ENCODE measurements around the gene CDKN2B-AS1. TPM values are rescaled to one million over a fixed set of nuclear protein-coding genes. Genes with fewer than 3 reads are reported as not detected.

CDKN2B-AS1 gene
- total and polyA plus RNA-seq, 2 donors (not counting 1 experiment from before 2014, with no cell fraction given) = 1.3 to 2.5 TPM

DNA sequence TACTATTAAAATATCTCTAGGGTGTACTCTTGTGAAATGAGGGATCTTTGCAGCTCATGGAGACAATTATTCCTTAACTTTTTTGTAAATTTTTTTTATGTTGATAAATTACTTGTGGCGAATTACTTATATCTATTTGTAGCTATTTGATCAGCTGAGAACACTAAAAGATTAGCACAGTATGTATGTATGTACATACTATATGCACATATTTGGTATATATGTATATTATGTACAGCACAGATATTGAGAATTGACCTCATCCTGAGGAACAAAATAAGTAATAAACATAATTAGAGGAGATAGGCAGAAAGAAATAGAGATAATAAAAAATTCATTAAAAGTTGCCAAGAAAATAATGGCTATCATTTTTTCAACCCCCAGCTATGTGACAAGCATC, 12.2 kb upstream of the CDKN2B-AS1 start:
- ChIA-PET CTCF (interaction anchor here (1.5 to 4.0 kb wide), 4 partner anchors 11 to 169 kb away, joined by 4 to 18 read pairs (median 6); partner anchors contain the start of genes CDKN2A, CDKN2B and CDKN2B-AS1), POLR2A (no interaction called here)
- no peak overlapping the region for H3K4me3 ChIP-seq (ENCODE audit: control extremely low read depth in 1 of 5, extremely low read depth in 1 of 5, insufficient read depth in 1 of 5, low read depth in 2 of 5, low read length in 4 of 5)
- peaks cover 4% of the 10 kb centered on the region for H3K4me1 Mint-ChIP-seq
- H3K4me2 ChIP-seq (replicated peaks; ENCODE audit: low read depth, low read length, poor library complexity, severe bottlenecking) = no peak overlapping the region
- no peak overlapping the region for H2AFZ ChIP-seq (ENCODE audit: insufficient read depth, low read depth, low read length, poor library complexity, severe bottlenecking)
- peaks cover 48% of the 10 kb centered on the region for H3K27me3 Mint-ChIP-seq
- TF ChIP-seq EZH2 (IDR thresholded peaks at IDR 0.05; ENCODE audit: borderline replicate concordance, insufficient read depth, low read depth, low read length, poor library complexity, severe bottlenecking) = no peak
- TF ChIP-seq, protein P1, sequence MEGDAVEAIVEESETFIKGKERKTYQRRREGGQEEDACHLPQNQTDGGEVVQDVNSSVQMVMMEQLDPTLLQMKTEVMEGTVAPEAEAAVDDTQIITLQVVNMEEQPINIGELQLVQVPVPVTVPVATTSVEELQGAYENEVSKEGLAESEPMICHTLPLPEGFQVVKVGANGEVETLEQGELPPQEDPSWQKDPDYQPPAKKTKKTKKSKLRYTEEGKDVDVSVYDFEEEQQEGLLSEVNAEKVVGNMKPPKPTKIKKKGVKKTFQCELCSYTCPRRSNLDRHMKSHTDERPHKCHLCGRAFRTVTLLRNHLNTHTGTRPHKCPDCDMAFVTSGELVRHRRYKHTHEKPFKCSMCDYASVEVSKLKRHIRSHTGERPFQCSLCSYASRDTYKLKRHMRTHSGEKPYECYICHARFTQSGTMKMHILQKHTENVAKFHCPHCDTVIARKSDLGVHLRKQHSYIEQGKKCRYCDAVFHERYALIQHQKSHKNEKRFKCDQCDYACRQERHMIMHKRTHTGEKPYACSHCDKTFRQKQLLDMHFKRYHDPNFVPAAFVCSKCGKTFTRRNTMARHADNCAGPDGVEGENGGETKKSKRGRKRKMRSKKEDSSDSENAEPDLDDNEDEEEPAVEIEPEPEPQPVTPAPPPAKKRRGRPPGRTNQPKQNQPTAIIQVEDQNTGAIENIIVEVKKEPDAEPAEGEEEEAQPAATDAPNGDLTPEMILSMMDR (IDR thresholded peaks at IDR 0.05) = no peak
- no peaks in the 10 kb centered on the region for H3K36me3 ChIP-seq (replicated peaks in 1 of 2; ENCODE audit: control extremely low read depth in 1 of 2, control insufficient read depth in 1 of 2, extremely low read depth in 1 of 2, insufficient read depth in 2 of 2, low read length in 1 of 2)
- H3K27me3 ChIP-seq (replicated peaks in 1 of 4; ENCODE audit: control extremely low read depth in 1 of 4, control insufficient read depth in 3 of 4, insufficient read depth in 4 of 4, low read length in 3 of 4) = peaks cover 5 to 54% (median 24%) of the 10 kb centered on the region in 4 experiments
- no peaks in the 10 kb centered on the region for H4K20me1 ChIP-seq (ENCODE audit: control insufficient read depth, insufficient read depth, low read length, poor library complexity, severe bottlenecking)
- H3K27ac Mint-ChIP-seq = no peak overlapping the region
- intact Hi-C loops (cut with micrococcal nuclease) = no loop called here
- DNase-seq = no peak
- no peaks in the 10 kb centered on the region for H3K79me2 ChIP-seq (ENCODE audit: control insufficient read depth, insufficient read depth, low read length)
- H3K4me3 Mint-ChIP-seq = no peak overlapping the region
- H3K4me1 ChIP-seq (ENCODE audit: control insufficient read depth in 2 of 2, insufficient read depth in 2 of 2, low read length in 2 of 2) = peaks cover 0 to 7% of the 10 kb centered on the region in 2 donors
- no CpG with 5 or more reads among the region's 1 CpG for WGBS (ENCODE audit: insufficient coverage)
- peaks cover 0 to 5% (median 0%) of the 10 kb centered on the region in 3 donors for H3K9me3 ChIP-seq (ENCODE audit: control extremely low read depth in 1 of 3, control insufficient read depth in 2 of 3, insufficient read depth in 1 of 3, low read length in 2 of 3)
- H3K27ac ChIP-seq (ENCODE audit: low read length in 2 of 2) = no peak overlapping the region
- no peaks in the 10 kb centered on the region for H3K9me3 Mint-ChIP-seq (ENCODE audit: insufficient read depth)
- no peak for ATAC-seq (ENCODE audit: low read depth)
- H3K9ac ChIP-seq (ENCODE audit: low read length) = no peak overlapping the region

DNA sequence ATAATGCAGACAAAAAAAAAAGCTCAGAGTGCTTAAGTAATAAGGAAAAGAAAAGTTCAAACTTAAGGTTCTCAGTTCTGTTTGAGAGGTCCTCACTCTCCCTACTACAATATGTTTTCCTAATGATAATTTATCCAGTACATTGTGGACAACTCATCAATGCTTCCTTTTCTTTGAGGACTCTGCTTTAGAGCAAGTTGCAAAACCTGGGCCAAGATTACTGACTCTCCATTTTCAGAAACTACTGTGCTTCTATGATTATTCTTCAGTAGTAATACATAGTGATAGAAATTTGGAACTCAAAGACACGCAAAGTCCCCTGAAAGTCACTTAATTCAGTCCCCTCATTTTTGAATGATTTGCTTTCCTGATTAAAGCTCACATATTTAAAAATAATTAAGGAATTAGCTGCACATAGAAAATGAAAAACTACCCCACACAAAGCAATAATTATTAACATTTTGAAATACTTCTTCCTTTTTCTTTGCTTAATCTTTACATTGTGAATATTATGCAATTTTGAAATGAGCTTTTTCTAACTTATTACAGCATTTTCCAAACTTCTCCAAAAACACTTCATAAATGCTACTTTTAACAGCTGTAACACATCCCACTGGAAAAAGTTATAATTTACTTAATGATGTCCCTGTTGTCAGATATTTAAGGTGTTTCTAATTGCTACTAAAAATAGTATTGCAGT, 11.6 kb upstream of the CDKN2B-AS1 start:
- Histone ChIP-seq H3K4me3 (ENCODE audit: control extremely low read depth in 1 of 5, extremely low read depth in 1 of 5, insufficient read depth in 1 of 5, low read depth in 2 of 5, low read length in 4 of 5) (no peak overlapping the region), H3K9ac (ENCODE audit: low read length) (no peak overlapping the region), H3K9me3 (ENCODE audit: control extremely low read depth in 1 of 3, control insufficient read depth in 2 of 3, insufficient read depth in 1 of 3, low read length in 2 of 3) (peaks cover 0 to 5% (median 0%) of the 10 kb centered on the region in 3 donors), H3K27me3 (replicated peaks in 1 of 4; ENCODE audit: control extremely low read depth in 1 of 4, control insufficient read depth in 3 of 4, insufficient read depth in 4 of 4, low read length in 3 of 4) (peaks cover 5 to 55% (median 20%) of the 10 kb centered on the region in 4 experiments), H3K4me2 (replicated peaks; ENCODE audit: low read depth, low read length, poor library complexity, severe bottlenecking) (no peak overlapping the region), H4K20me1 (ENCODE audit: control insufficient read depth, insufficient read depth, low read length, poor library complexity, severe bottlenecking) (no peaks in the 10 kb centered on the region), H3K4me1 (ENCODE audit: control insufficient read depth in 2 of 2, insufficient read depth in 2 of 2, low read length in 2 of 2) (peaks cover 0 to 7% of the 10 kb centered on the region in 2 donors), H2AFZ (ENCODE audit: insufficient read depth, low read depth, low read length, poor library complexity, severe bottlenecking) (no peak overlapping the region), H3K36me3 (replicated peaks in 1 of 2; ENCODE audit: control extremely low read depth in 1 of 2, control insufficient read depth in 1 of 2, extremely low read depth in 1 of 2, insufficient read depth in 2 of 2, low read length in 1 of 2) (no peaks in the 10 kb centered on the region), H3K27ac (ENCODE audit: low read length in 2 of 2) (no peak overlapping the region), H3K79me2 (ENCODE audit: control insufficient read depth, insufficient read depth, low read length) (no peaks in the 10 kb centered on the region)
- Mint-ChIP-seq H3K27me3 (peaks cover 52% of the 10 kb centered on the region), H3K4me3 (no peak overlapping the region), H3K9me3 (ENCODE audit: insufficient read depth) (no peaks in the 10 kb centered on the region), H3K27ac (no peak overlapping the region), H3K4me1 (peaks cover 4% of the 10 kb centered on the region)
- intact Hi-C loops (cut with micrococcal nuclease) = no loop called here
- DNase-seq (no peak), ATAC-seq (ENCODE audit: low read depth) (no peak)
- no CpG with 5 or more reads among the region's 1 CpG for WGBS (ENCODE audit: insufficient coverage)
- ChIA-PET POLR2A (no interaction called here), CTCF (interaction anchor here (1.5 to 4.0 kb wide), 5 partner anchors 11 to 261 kb away, joined by 3 to 18 read pairs (median 6); partner anchors contain the start of genes CDKN2A, CDKN2B and CDKN2B-AS1)
- no peak for TF ChIP-seq EZH2 (IDR thresholded peaks at IDR 0.05; ENCODE audit: borderline replicate concordance, insufficient read depth, low read depth, low read length, poor library complexity, severe bottlenecking)
- TF ChIP-seq, protein P1 (IDR thresholded peaks at IDR 0.05) = no peak
